ENCODE data around the gene PBRM1.

- TF ChIP-seq CTCF (IDR thresholded peaks at IDR 0.05) = no peak
- no peak for TF ChIP-seq POLR2A (IDR thresholded peaks at IDR 0.05)
Observed at GRCh38 chr3:52527039-52527731, 158.5 kb downstream of the PBRM1 start.
